Measurements from ENCODE around the gene ADGRG2. TPM values are rescaled to one million over a fixed set of nuclear protein-coding genes. Genes with fewer than 3 reads are reported as not detected.
A peak's percentile ranks its signal among the peaks of the same experiment; 100 is the strongest.
"Not testable (repeated sequence)": the region's sequence is repeated elsewhere in the genome, so short reads cannot be mapped to it uniquely, and the experiment has no call there.

ADGRG2 gene
- total and polyA plus RNA-seq, 5 donors, result 0.34 to 0.70 (median 0.59) TPM

- Histone ChIP-seq H3K4me1 (ENCODE audit: control insufficient read depth, insufficient read depth, low read length) (no peaks in the 10 kb centered on the region), H3K4me3 (ENCODE audit: low read length) (no peak overlapping the region), H3K27me3 (ENCODE audit: control insufficient read depth, insufficient read depth) (no peaks in the 10 kb centered on the region), H3K27ac (ENCODE audit: low read length) (no peak overlapping the region), H3K9me3 (ENCODE audit: control insufficient read depth, low read length) (no peaks in the 10 kb centered on the region)
- no peak for DNase-seq
- ATAC-seq, result no peak
- intact Hi-C loops (cut with DNase I), result no loop called here
- 89% methylated on average over 1 of the region's 1 CpG for WGBS
Measured at GRCh38 chrX:18998653-18999052, 123.6 kb downstream of the ADGRG2 start.

GRCh38 chrX:18997916-18998315 is 124.4 kb downstream of the ADGRG2 start:
- ATAC-seq (no peak), DNase-seq (no peak)
- Histone ChIP-seq H3K4me3 (ENCODE audit: low read length) (no peak overlapping the region), H3K9me3 (ENCODE audit: control insufficient read depth, low read length) (no peaks in the 10 kb centered on the region), H3K27me3 (ENCODE audit: control insufficient read depth, insufficient read depth) (no peaks in the 10 kb centered on the region), H3K27ac (ENCODE audit: low read length) (no peak overlapping the region), H3K4me1 (ENCODE audit: control insufficient read depth, insufficient read depth, low read length) (no peaks in the 10 kb centered on the region)
- intact Hi-C loops (cut with DNase I), result no loop called here
- 87% methylated on average over 4 of the region's 4 CpGs for WGBS

- no peaks in the 10 kb centered on the region for H3K27me3 ChIP-seq (ENCODE audit: control insufficient read depth, insufficient read depth)
- H3K4me3 ChIP-seq (ENCODE audit: low read length), result no peak overlapping the region
- DNase-seq, result no peak
- ATAC-seq, result no peak
- H3K9me3 ChIP-seq (ENCODE audit: control insufficient read depth, low read length), result no peaks in the 10 kb centered on the region
- intact Hi-C loops (cut with DNase I), result no loop called here
- no peaks in the 10 kb centered on the region for H3K4me1 ChIP-seq (ENCODE audit: control insufficient read depth, insufficient read depth, low read length)
- H3K27ac ChIP-seq (ENCODE audit: low read length), result no peak overlapping the region
Measured at GRCh38 chrX:18996536-18996935, 125.7 kb downstream of the ADGRG2 start.

- no peak overlapping the region for H3K27ac ChIP-seq (ENCODE audit: low read length)
- H3K9me3 ChIP-seq (ENCODE audit: control insufficient read depth, low read length), result no peaks in the 10 kb centered on the region
- H3K27me3 ChIP-seq (ENCODE audit: control insufficient read depth, insufficient read depth), result no peaks in the 10 kb centered on the region
- no peak for DNase-seq
- no peak overlapping the region for H3K4me3 ChIP-seq (ENCODE audit: low read length)
- intact Hi-C loops (cut with DNase I), result no loop called here
- no peaks in the 10 kb centered on the region for H3K4me1 ChIP-seq (ENCODE audit: control insufficient read depth, insufficient read depth, low read length)
- 75% methylated on average over 3 of the region's 3 CpGs for WGBS
- ATAC-seq, result no peak
Measured at GRCh38 chrX:18995221-18995620, 127.0 kb downstream of the ADGRG2 start.

GRCh38 chrX:18994713-18995112 is 127.6 kb downstream of the ADGRG2 start:
- 86% methylated on average over 3 of the region's 3 CpGs for WGBS

GRCh38 chrX:18992829-18993228 is 129.4 kb downstream of the ADGRG2 start:
- Histone ChIP-seq H3K27me3 (ENCODE audit: control insufficient read depth, insufficient read depth) (no peaks in the 10 kb centered on the region), H3K4me1 (ENCODE audit: control insufficient read depth, insufficient read depth, low read length) (no peaks in the 10 kb centered on the region), H3K27ac (ENCODE audit: low read length) (no peak overlapping the region), H3K4me3 (ENCODE audit: low read length) (no peak overlapping the region), H3K9me3 (ENCODE audit: control insufficient read depth, low read length) (no peaks in the 10 kb centered on the region)
- intact Hi-C loops (cut with DNase I), result no loop called here
- no peak for ATAC-seq
- no peak for DNase-seq
- 97% methylated on average over 7 of the region's 7 CpGs for WGBS

More at GRCh38 chrX:18994713-18995112, 127.6 kb downstream of the ADGRG2 start:
- no peak overlapping the region for H3K27ac ChIP-seq (ENCODE audit: low read length)
- no peak overlapping the region for H3K4me3 ChIP-seq (ENCODE audit: low read length)
- intact Hi-C loops (cut with DNase I), result no loop called here
- DNase-seq (no peak), ATAC-seq (no peak)
- no peaks in the 10 kb centered on the region for H3K27me3 ChIP-seq (ENCODE audit: control insufficient read depth, insufficient read depth)
- H3K4me1 ChIP-seq (ENCODE audit: control insufficient read depth, insufficient read depth, low read length), result no peaks in the 10 kb centered on the region
- H3K9me3 ChIP-seq (ENCODE audit: control insufficient read depth, low read length), result no peaks in the 10 kb centered on the region

- intact Hi-C loops (cut with DNase I), result no loop called here
- H3K4me3 ChIP-seq (ENCODE audit: low read length), result peak overlapping the region; percentile 94
- no peaks in the 10 kb centered on the region for H3K27me3 ChIP-seq (ENCODE audit: control insufficient read depth, insufficient read depth)
- DNase-seq (no peak), ATAC-seq (no peak)
- WGBS, result 2% methylated on average over 4 of the region's 4 CpGs
- H3K9me3 ChIP-seq (ENCODE audit: control insufficient read depth, low read length), result no peaks in the 10 kb centered on the region
- peak overlapping the region; percentile 63 for H3K27ac ChIP-seq (ENCODE audit: low read length)
- H3K4me1 ChIP-seq (ENCODE audit: control insufficient read depth, insufficient read depth, low read length), result no peaks in the 10 kb centered on the region
Measured at GRCh38 chrX:18985186-18985435, 137.2 kb downstream of the ADGRG2 start.

GRCh38 chrX:18984381-18985185 is 137.7 kb downstream of the ADGRG2 start:
- H3K27ac ChIP-seq (ENCODE audit: low read length), result peak overlapping the region; percentile 63
- peak overlapping the region; percentile 94 for H3K4me3 ChIP-seq (ENCODE audit: low read length)
- no peaks in the 10 kb centered on the region for H3K9me3 ChIP-seq (ENCODE audit: control insufficient read depth, low read length)
- ATAC-seq (peak; percentile 97), DNase-seq (peak; percentile 77 to 94 (median 92))
- no peaks in the 10 kb centered on the region for H3K4me1 ChIP-seq (ENCODE audit: control insufficient read depth, insufficient read depth, low read length)
- WGBS, result under 1% methylated on average over 68 of the region's 71 CpGs
- H3K27me3 ChIP-seq (ENCODE audit: control insufficient read depth, insufficient read depth), result no peaks in the 10 kb centered on the region
- intact Hi-C loops (cut with DNase I), result no loop called here

GRCh38 chrX:18983666-18984380 is 138.4 kb downstream of the ADGRG2 start, which contains the start of gene PHKA2:
TSS of gene PHKA2 (minus strand) at chrX:18984114. CDS start at chrX:18983932, 182 bp downstream.
- intact Hi-C loops (cut with DNase I), result no loop called here
- peak; percentile 60 to 86 (median 86) for DNase-seq
- Histone ChIP-seq H3K4me3 (ENCODE audit: low read length) (peak within 1 kb of the TSS; percentile 94), H3K27ac (ENCODE audit: low read length) (peak within 1 kb of the TSS; percentile 87), H3K4me1 (ENCODE audit: control insufficient read depth, insufficient read depth, low read length) (no peaks in the 10 kb centered on the region), H3K9me3 (ENCODE audit: control insufficient read depth, low read length) (no peaks in the 10 kb centered on the region), H3K27me3 (ENCODE audit: control insufficient read depth, insufficient read depth) (no peaks in the 10 kb centered on the region)
- ATAC-seq, result peak; percentile 87 to 90
- WGBS, result under 1% methylated on average over 64 of the region's 64 CpGs

- H3K4me1 ChIP-seq (ENCODE audit: control insufficient read depth, insufficient read depth, low read length), result no peaks in the 10 kb centered on the region
- no peaks in the 10 kb centered on the region for H3K27me3 ChIP-seq (ENCODE audit: control insufficient read depth, insufficient read depth)
- ATAC-seq (no peak), DNase-seq (no peak)
- no peak overlapping the region for H3K4me3 ChIP-seq (ENCODE audit: low read length)
- no peaks in the 10 kb centered on the region for H3K9me3 ChIP-seq (ENCODE audit: control insufficient read depth, low read length)
- intact Hi-C loops (cut with DNase I), result no loop called here
- H3K27ac ChIP-seq (ENCODE audit: low read length), result no peak overlapping the region
- 69% methylated on average over 6 of the region's 6 CpGs for WGBS
Measured at GRCh38 chrX:18981124-18981807, 141.0 kb downstream of the ADGRG2 start.

- H3K27me3 ChIP-seq (ENCODE audit: control insufficient read depth, insufficient read depth); DNase-seq; H3K4me1 ChIP-seq (ENCODE audit: control insufficient read depth, insufficient read depth, low read length); H3K9me3 ChIP-seq (ENCODE audit: control insufficient read depth, low read length); intact Hi-C loops (cut with DNase I); H3K4me3 ChIP-seq (ENCODE audit: low read length); ATAC-seq: not testable (repeated sequence)
- peak overlapping the region; percentile 58 for H3K27ac ChIP-seq (ENCODE audit: low read length)
- WGBS, result 49% methylated on average over 6 of the region's 6 CpGs
Measured at GRCh38 chrX:18980262-18980661, 142.0 kb downstream of the ADGRG2 start.
